Measurements from ENCODE around the gene GALNT4. TPM values are rescaled to one million over a fixed set of nuclear protein-coding genes. Genes with fewer than 3 reads are reported as not detected.

The GALNT4 gene
- total and polyA plus RNA-seq, 11 donors, result 1.4 to 5.4 (median 2.3) TPM

DNA sequence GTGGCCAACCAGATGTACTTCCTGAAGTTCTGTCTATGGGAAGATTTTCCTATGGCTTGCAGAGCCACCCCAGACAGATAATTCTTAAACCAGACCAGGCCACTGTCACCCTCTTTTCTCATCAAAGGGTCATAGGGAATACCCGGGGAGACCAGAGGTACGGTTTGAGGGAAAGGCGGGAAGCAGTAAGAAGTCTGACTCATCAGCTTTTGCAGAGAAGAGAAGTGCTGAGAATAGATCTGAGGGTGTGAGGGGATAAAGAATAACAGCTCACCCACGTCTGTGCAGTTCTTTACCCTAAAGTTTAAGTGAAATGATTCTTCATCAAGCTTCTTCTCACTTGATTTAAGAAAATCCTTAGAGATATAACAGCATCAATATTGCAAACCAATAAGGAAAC lies 22.5 kb upstream of the GALNT4 start:
- H3K4me1 ChIP-seq, result peaks cover 0 to 32% (median 19%) of the 10 kb centered on the region in 12 donors
- no peak overlapping the region for H3K27ac ChIP-seq
- TF ChIP-seq POLR2A (IDR thresholded peaks at IDR 0.05), result no peak
- TF ChIP-seq CTCF (IDR thresholded peaks at IDR 0.05), result no peak
- no peak overlapping the region for H3K4me3 ChIP-seq
- intact Hi-C loops (cut with DNase I), result loop anchor here in 8 of 10 donors (5.0 to 10.0 kb wide), 8 partner anchors 158 to 1408 kb away; partner anchors contain the start of genes ATP2B1 (in 5 of the 8) and CCER1 (in 1 of the 8)
- no peaks in the 10 kb centered on the region for H3K36me3 ChIP-seq
- no peak for DNase-seq
- no peaks in the 10 kb centered on the region for H3K9me3 ChIP-seq
- WGBS, 4 donors, result 67 to 77% (median 72%) methylated on average over 4 of the region's 4 CpGs
- H3K27me3 ChIP-seq, result no peaks in the 10 kb centered on the region
- ATAC-seq, result no peak

GRCh38 chr12:89546151-89546550 lies 21.6 kb upstream of the GALNT4 start:
- no peaks in the 10 kb centered on the region for H3K36me3 ChIP-seq
- 79 to 93% (median 90%) methylated on average over 4 of the region's 4 CpGs for WGBS, 4 donors
- H3K4me3 ChIP-seq, result no peak overlapping the region
- peaks cover 0 to 32% (median 19%) of the 10 kb centered on the region in 12 donors for H3K4me1 ChIP-seq
- no peaks in the 10 kb centered on the region for H3K9me3 ChIP-seq
- ATAC-seq, result no peak
- H3K27ac ChIP-seq, result no peak overlapping the region
- no peak for DNase-seq
- intact Hi-C loops (cut with DNase I), result loop anchor here in 8 of 10 donors (5.0 to 10.0 kb wide), 8 partner anchors 159 to 1409 kb away; partner anchors contain the start of genes ATP2B1 (in 5 of the 8) and CCER1 (in 1 of the 8)
- no peak for TF ChIP-seq POLR2A (IDR thresholded peaks at IDR 0.05)
- no peak for TF ChIP-seq CTCF (IDR thresholded peaks at IDR 0.05)
- H3K27me3 ChIP-seq, result no peaks in the 10 kb centered on the region

- Histone ChIP-seq H3K9me3 (no peaks in the 10 kb centered on the region), H3K27me3 (no peaks in the 10 kb centered on the region), H3K4me3 (no peak overlapping the region), H3K4me1 (peaks cover 0 to 32% (median 19%) of the 10 kb centered on the region in 12 donors), H3K36me3 (no peaks in the 10 kb centered on the region), H3K27ac (peak overlapping the region in 6 of 12 donors; percentile 18 to 57 (median 46))
- DNase-seq (peak; percentile 59 to 83 (median 66)), ATAC-seq (peak; percentile 91 to 95 (median 93))
- 31 to 40% (median 33%) methylated on average over 6 of the region's 6 CpGs for WGBS, 4 donors
- intact Hi-C loops (cut with DNase I), result loop anchor here (2.0 to 10.0 kb wide), 17 partner anchors 160 to 1418 kb away; partner anchors contain the start of genes ATP2B1 (in 5 of the 10) and CCER1 (in 2 of the 10)
- TF ChIP-seq POLR2A (IDR thresholded peaks at IDR 0.05) (no peak), CTCF (IDR thresholded peaks at IDR 0.05) (no peak)
Measured at GRCh38 chr12:89544681-89545184, 20.1 kb upstream of the GALNT4 start.

GRCh38 chr12:89544022-89544421 lies 19.4 kb upstream of the GALNT4 start:
- H3K9me3 ChIP-seq, result no peaks in the 10 kb centered on the region
- no peak overlapping the region for H3K4me3 ChIP-seq
- intact Hi-C loops (cut with DNase I), result loop anchor here (2.0 to 10.0 kb wide), 17 partner anchors 161 to 1418 kb away; partner anchors contain the start of genes ATP2B1 (in 5 of the 10) and CCER1 (in 2 of the 10)
- 65 to 86% (median 79%) methylated on average over 1 of the region's 1 CpG for WGBS, 4 donors
- no peak for ATAC-seq
- peak overlapping the region in 1 of 12 donors; percentile 57 for H3K27ac ChIP-seq
- no peaks in the 10 kb centered on the region for H3K36me3 ChIP-seq
- TF ChIP-seq POLR2A (IDR thresholded peaks at IDR 0.05) (no peak), CTCF (IDR thresholded peaks at IDR 0.05) (no peak)
- H3K4me1 ChIP-seq, result peaks cover 0 to 32% (median 19%) of the 10 kb centered on the region in 12 donors
- H3K27me3 ChIP-seq, result no peaks in the 10 kb centered on the region
- DNase-seq, result no peak

Measured in heart left ventricle (tissue), 16 donors.